SK-N-SH treated with all-trans-retinoic acid at 6 μM for 48 hours (cell line): Measurements from ENCODE around the gene SELENON.

Source experiments
- ATAC-seq: fragments of 200-7000 bp; cut with Tn5 transposase; 3 replicates; pipeline ENCODE4 v1.9.1; 2020; ENCODE audit warnings: mild to moderate bottlenecking, moderate library complexity
- ARNTL ChIP-seq: fragments of 450-650 bp; formaldehyde crosslinking; IDR thresholded peaks from 2 replicates; pipeline ENCODE4 v1.5.0; 2020; ENCODE audit warnings: low read depth, mild to moderate bottlenecking, moderate library complexity, borderline replicate concordance
- CSDC2 ChIP-seq: fragments of 250-450 bp; sonication (Bioruptor Pico); IDR thresholded peaks from 2 replicates; pipeline ENCODE4 v1.5.0; 2020; ENCODE audit warnings: mild to moderate bottlenecking, moderate library complexity
- GLIS3 ChIP-seq: fragments of 250-450 bp; sonication (Bioruptor Pico); IDR thresholded peaks from 2 replicates; pipeline ENCODE4 v1.5.0; 2020; ENCODE audit warnings: mild to moderate bottlenecking, moderate library complexity
- ISL1 ChIP-seq: fragments of 250-450 bp; sonication (Bioruptor Pico); IDR thresholded peaks from 2 replicates; pipeline ENCODE4 v2.1.2; 2022; ENCODE audit warnings: mild to moderate bottlenecking, moderate library complexity
- OSR1 ChIP-seq: fragments of 250-450 bp; sonication (Bioruptor Pico); IDR thresholded peaks from 2 replicates; pipeline ENCODE4 v1.8.0; 2022; ENCODE audit warnings: moderate library complexity, mild to moderate bottlenecking, inconsistent platforms
- POU6F1 ChIP-seq: fragments of 250-450 bp; sonication (Bioruptor Pico); IDR thresholded peaks from 2 replicates; pipeline ENCODE4 v1.8.0; 2021; ENCODE audit warnings: low read depth, mild to moderate bottlenecking, moderate library complexity, borderline replicate concordance
- PPARA ChIP-seq: fragments of 250-450 bp; sonication (Bioruptor Pico); IDR thresholded peaks from 2 replicates; pipeline ENCODE4 v1.5.0; 2020; ENCODE audit warnings: mild to moderate bottlenecking, borderline replicate concordance
- RARB ChIP-seq: fragments of 250-450 bp; sonication (Bioruptor Pico); IDR thresholded peaks from 2 replicates; pipeline ENCODE4 v1.8.0; 2021; ENCODE audit warnings: mild to moderate bottlenecking, moderate library complexity
- SNAI2 ChIP-seq: fragments of 250-450 bp; sonication (Bioruptor Pico); IDR thresholded peaks from 2 replicates; pipeline ENCODE4 v1.5.0; 2020; ENCODE audit warnings: mild to moderate bottlenecking, moderate library complexity
- TCF4 ChIP-seq: fragments of 250-450 bp; sonication (Bioruptor Pico); IDR thresholded peaks from 2 replicates; pipeline ENCODE4 v1.8.0; 2021; ENCODE audit warnings: mild to moderate bottlenecking, moderate library complexity, borderline replicate concordance
- TSHZ2 ChIP-seq: fragments of 250-450 bp; sonication (Bioruptor Pico); IDR thresholded peaks from 2 replicates; pipeline ENCODE4 v1.5.0; 2020; ENCODE audit warnings: mild to moderate bottlenecking, moderate library complexity
- ZC3H10 ChIP-seq: fragments of 250-450 bp; sonication (Bioruptor Pico); IDR thresholded peaks from 2 replicates; pipeline ENCODE4 v1.5.1; 2021; ENCODE audit warnings: mild to moderate bottlenecking, moderate library complexity
- ZFP3 ChIP-seq: fragments of 250-450 bp; sonication (Bioruptor Pico); IDR thresholded peaks from 2 replicates; pipeline ENCODE4 v1.5.0; 2020; ENCODE audit warnings: mild to moderate bottlenecking, moderate library complexity
- ZFP30 ChIP-seq: fragments of 450-650 bp; formaldehyde crosslinking; IDR thresholded peaks from 2 replicates; pipeline ENCODE4 v1.5.0; 2022; ENCODE audit warnings: mild to moderate bottlenecking, moderate library complexity
- ZNF565 ChIP-seq: fragments of 450-650 bp; formaldehyde crosslinking; conservative IDR thresholded peaks from 2 replicates; pipeline ENCODE4 v1.5.0; 2020; ENCODE audit warnings: low read depth, mild to moderate bottlenecking, moderate library complexity
- ZNF70 ChIP-seq: fragments of 450-650 bp; formaldehyde crosslinking; IDR thresholded peaks from 2 replicates; pipeline ENCODE4 v1.5.0; 2020; ENCODE audit warnings: mild to moderate bottlenecking, moderate library complexity
- ZNF8 ChIP-seq: fragments of 450-650 bp; formaldehyde crosslinking; IDR thresholded peaks from 2 replicates; pipeline ENCODE4 v1.5.0; 2020; ENCODE audit warnings: mild to moderate bottlenecking, moderate library complexity
- TF ChIP-seq, protein P1 (sequence below): fragments of 250-450 bp; sonication (Bioruptor Pico); IDR thresholded peaks from 2 replicates; pipeline ENCODE4 v1.5.1; 2020; ENCODE audit warnings: low read depth, mild to moderate bottlenecking, moderate library complexity
- TF ChIP-seq, protein P2 (sequence below): fragments of 250-450 bp; sonication (Bioruptor Pico); IDR thresholded peaks from 2 replicates; pipeline ENCODE4 v1.8.0; 2020; ENCODE audit warnings: mild to moderate bottlenecking, moderate library complexity, borderline replicate concordance
- TF ChIP-seq, protein P3 (sequence below): fragments of 250-450 bp; sonication (Bioruptor Pico); IDR thresholded peaks from 2 replicates; pipeline ENCODE4 v1.5.1; 2021; ENCODE audit warnings: mild to moderate bottlenecking, moderate library complexity

Gene SELENON

GRCh38 chr1:25806418-25806817, 6.4 kb downstream of the SELENON start:
- no peak for ATAC-seq
- no peak for TF ChIP-seq POU6F1 (CRISPR knock-in tag)
- no peak for TF ChIP-seq ZC3H10
- no peak for TF ChIP-seq SNAI2 (CRISPR knock-in tag)
- TF ChIP-seq ZNF70, result no peak
- TF ChIP-seq ZFP3, result no peak
- TF ChIP-seq GLIS3 (CRISPR knock-in tag), result no peak
- TF ChIP-seq TSHZ2 (CRISPR knock-in tag), result no peak
- no peak for TF ChIP-seq RARB (CRISPR knock-in tag)
- TF ChIP-seq, protein P1, sequence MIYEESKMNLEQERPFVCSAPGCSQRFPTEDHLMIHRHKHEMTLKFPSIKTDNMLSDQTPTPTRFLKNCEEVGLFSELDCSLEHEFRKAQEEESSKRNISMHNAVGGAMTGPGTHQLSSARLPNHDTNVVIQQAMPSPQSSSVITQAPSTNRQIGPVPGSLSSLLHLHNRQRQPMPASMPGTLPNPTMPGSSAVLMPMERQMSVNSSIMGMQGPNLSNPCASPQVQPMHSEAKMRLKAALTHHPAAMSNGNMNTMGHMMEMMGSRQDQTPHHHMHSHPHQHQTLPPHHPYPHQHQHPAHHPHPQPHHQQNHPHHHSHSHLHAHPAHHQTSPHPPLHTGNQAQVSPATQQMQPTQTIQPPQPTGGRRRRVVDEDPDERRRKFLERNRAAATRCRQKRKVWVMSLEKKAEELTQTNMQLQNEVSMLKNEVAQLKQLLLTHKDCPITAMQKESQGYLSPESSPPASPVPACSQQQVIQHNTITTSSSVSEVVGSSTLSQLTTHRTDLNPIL (CRISPR knock-in tag), result no peak
- TF ChIP-seq OSR1 (CRISPR knock-in tag), result no peak
- no peak for TF ChIP-seq ZNF565 (CRISPR knock-in tag)
- TF ChIP-seq, protein P2, sequence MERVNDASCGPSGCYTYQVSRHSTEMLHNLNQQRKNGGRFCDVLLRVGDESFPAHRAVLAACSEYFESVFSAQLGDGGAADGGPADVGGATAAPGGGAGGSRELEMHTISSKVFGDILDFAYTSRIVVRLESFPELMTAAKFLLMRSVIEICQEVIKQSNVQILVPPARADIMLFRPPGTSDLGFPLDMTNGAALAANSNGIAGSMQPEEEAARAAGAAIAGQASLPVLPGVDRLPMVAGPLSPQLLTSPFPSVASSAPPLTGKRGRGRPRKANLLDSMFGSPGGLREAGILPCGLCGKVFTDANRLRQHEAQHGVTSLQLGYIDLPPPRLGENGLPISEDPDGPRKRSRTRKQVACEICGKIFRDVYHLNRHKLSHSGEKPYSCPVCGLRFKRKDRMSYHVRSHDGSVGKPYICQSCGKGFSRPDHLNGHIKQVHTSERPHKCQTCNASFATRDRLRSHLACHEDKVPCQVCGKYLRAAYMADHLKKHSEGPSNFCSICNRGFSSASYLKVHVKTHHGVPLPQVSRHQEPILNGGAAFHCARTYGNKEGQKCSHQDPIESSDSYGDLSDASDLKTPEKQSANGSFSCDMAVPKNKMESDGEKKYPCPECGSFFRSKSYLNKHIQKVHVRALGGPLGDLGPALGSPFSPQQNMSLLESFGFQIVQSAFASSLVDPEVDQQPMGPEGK (CRISPR knock-in tag), result no peak
- no peak for TF ChIP-seq ARNTL
- TF ChIP-seq ZFP30 (CRISPR knock-in tag), result no peak
- TF ChIP-seq PPARA (CRISPR knock-in tag), result no peak
- TF ChIP-seq ZNF8 (CRISPR knock-in tag), result no peak
- no peak for TF ChIP-seq CSDC2 (CRISPR knock-in tag)
- no peak for TF ChIP-seq ISL1 (CRISPR knock-in tag)

DNA sequence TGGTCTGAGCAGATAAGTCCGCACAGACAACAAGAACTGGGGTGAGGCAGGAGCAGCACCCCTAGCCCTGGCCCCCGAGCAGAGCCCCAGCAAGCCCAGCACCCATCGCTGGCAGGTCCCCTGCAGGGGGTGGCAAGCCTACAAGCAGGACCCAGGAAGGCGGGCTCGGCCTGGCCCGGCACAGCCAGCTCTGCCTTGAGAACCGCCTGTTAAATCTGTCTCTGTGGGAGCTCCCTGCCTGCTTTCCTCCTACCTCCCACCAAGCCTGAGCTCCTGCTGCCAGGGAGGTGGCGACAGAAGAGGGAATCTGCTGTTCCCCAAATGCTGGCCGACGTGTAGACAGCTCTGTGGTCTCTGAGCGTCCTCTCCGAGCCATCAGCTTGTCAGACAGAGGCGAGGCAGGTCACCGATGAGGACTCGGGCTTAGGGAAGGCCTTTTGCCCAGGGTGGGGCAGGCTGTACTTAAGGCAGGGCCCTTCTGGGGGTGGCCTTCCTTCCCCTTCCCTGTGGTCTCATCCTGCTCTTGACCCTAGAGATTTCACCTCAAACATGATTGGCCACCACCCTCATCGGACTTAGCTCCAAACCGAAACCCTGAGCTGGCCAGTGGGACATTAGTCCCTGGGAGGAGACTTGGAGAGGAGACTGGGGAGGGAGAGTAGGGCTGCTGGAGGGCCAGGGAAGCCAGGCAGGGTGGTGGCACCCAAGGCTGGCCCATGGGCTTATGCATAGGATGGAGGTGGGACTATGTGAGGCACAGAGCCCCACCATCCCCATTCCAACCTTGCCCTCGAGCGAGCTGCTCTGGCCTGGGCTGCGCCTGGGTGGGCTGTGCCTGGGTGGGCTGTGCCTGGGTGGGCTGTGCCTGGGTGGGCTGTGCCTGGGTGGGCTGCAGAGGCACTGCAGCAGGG, 7.7 kb downstream of the SELENON start:
- no peak for ATAC-seq
- TF ChIP-seq RARB (CRISPR knock-in tag) (no peak), TCF4 (no peak), OSR1 (CRISPR knock-in tag) (no peak), PPARA (CRISPR knock-in tag) (no peak), ZNF70 (no peak), TSHZ2 (CRISPR knock-in tag) (no peak), ZC3H10 (no peak), ISL1 (CRISPR knock-in tag) (no peak), POU6F1 (CRISPR knock-in tag) (no peak), ZFP3 (no peak), CSDC2 (CRISPR knock-in tag) (no peak), ZNF565 (CRISPR knock-in tag) (no peak)
- TF ChIP-seq, protein P2 (CRISPR knock-in tag), result no peak
- TF ChIP-seq, protein P3, sequence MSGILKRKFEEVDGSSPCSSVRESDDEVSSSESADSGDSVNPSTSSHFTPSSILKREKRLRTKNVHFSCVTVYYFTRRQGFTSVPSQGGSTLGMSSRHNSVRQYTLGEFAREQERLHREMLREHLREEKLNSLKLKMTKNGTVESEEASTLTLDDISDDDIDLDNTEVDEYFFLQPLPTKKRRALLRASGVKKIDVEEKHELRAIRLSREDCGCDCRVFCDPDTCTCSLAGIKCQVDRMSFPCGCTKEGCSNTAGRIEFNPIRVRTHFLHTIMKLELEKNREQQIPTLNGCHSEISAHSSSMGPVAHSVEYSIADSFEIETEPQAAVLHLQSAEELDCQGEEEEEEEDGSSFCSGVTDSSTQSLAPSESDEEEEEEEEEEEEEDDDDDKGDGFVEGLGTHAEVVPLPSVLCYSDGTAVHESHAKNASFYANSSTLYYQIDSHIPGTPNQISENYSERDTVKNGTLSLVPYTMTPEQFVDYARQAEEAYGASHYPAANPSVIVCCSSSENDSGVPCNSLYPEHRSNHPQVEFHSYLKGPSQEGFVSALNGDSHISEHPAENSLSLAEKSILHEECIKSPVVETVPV (CRISPR knock-in tag), result no peak
